ENCODE measurements around the gene DHDH. TPM values are rescaled to one million over a fixed set of nuclear protein-coding genes. Genes with fewer than 3 reads are reported as not detected.

Gene DHDH
- polyA plus RNA-seq, 12 donors = 0.14 to 0.68 (median 0.37) TPM; not detected in 3

DNA sequence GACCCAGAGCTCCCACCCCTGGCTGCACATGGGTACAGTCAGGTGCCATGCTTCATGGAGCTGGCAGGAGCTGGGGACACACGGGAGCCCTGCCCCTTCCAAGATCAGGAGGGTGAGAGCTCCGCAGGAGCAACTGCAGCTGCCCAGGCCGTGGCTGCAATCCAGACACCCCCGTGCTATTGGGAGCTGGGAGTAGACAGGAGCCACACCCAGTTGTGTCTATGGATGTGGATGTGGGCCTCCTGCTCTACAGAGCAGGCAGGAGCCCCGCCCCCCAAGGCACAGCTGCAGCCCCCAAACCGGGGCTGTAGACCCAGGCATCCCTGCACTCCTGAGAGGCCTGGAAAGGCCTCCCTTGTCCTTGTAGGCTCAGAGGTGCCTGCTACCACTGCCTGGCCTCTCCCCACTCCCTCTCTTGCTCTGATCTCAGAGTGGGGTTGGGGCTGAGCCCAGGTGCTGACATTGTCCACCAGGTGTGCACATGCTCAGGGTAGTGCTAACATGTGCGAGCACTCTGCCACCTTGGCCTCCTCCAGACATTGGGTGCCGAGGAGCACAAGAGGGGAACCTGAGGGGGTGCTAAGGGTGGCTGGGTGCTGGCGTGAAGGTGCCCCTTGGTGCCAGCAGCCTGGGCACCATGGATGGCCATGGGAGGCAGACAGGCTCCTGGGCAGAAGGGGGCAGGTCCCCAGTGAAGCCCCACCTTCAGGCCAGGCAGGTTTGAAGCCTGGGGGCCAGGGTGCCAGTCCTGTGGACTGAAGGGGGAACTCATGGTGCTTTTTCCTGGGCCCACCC lies 13.2 kb downstream of the DHDH start:
- no peak for DNase-seq

DNA sequence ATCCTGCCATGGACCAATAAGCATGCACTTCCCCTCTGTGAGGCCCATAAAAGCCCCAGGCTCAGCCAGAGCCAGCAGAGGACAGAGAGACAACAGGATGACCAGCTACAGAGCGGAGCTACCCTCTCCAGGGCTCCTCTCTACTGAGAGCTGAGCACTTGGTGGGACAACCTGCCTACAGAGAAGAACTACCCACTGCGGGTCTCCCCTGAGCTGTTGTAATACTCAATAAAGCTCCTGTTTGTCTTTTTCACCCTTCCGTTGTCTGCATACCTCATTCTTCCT lies 13.7 kb downstream of the DHDH start:
- no peak for DNase-seq

DNA sequence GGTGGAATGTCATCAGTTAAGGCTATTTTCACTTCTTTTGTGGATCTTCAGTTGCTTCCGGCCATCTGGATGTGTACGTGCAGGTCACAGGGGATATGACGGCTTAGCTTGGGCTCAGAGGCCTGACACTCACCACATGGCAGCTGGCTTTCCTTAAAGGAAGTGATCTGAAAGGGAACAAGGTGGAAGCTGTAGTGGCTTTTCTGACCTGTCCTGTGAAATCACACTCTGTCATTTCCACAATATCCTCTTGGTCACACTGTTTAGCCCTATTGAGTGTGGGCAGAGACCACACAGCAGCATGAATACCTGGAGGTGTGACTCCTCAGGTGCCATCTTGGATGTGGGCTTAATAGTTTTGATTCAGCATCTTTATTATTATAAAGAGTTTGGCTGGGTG lies 16.7 kb downstream of the DHDH start:
- DNase-seq = no peak

DNA sequence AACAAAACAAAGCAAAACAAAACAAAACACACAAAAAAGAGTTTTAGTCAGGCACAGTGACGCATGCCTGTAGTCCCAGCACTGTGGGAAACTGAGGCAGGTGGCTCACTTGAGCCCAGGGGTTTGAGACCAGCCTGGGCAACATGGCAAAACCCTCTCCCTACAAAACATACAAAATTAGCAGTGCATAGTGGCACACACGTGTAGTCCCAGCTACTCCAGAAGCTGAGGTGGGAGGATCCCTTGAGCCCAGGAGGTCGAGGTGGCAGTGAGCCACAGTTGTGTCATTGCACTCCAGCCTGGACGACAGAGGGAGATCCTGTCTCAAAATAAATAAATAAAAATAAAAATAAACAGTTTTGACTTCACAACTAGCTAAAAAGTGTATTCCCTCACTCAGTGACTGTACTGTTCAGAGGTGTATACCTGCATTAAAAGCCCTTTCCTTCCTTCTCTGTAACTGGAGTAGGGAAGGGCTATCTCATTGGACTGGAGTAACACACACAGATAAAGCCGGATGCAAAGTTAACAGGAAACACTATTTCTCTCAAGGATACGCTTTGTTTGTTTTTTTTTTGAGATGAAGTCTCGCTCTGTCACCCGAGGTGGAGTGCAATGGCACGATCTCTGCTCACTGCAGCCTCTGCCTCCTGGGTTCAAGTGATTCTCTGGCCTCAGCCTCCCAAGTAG lies 17.5 kb downstream of the DHDH start:
- no peak for DNase-seq

DNA sequence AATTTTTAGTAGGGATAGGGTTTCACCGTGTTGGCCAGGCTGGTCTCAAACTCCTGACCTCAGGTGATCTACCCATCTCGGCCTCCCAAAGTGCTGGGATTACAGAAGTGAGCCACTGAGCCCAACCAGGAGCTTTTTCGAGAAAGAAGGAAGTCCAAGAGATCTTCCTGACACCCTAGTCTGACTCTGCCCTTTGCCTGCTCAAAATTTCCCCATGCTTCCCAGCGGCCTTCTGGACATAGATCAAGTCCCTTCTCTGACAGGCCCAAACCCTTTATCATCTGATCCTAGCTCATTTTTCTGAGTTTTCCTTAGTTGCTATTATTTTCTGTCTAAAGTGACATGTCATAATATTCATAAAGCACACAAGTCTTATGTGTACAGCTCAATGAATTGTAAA lies 19.6 kb downstream of the DHDH start:
- DNase-seq = no peak

DNA sequence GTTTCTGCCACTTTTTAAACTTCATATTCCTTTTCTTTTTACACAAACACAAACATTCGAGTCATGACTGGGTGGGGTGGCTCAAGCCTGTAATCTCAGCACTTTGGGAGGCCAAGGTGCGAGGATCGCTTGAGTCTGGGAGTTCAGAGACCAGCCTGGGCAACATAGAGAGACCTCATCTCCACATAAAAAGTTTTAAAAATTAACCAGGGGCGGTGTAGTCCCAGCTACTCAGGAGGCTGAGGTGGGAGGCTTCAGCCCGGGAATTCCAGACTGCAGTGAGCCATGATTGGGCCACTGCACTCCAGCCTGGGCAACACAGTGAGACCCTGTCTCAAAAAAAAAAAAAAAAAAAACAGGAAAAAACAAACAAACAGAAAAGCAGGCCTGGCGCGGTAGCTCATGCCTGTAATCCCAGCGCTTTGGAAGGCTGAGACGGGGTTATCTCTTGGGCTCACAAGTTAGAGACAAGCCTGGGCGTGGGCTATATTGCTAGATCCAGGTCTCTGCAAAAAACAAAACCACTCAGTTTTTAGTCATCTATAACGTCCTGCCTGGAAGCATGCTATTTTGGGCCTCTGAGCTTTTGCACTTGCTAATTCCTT lies 20.6 kb downstream of the DHDH start:
- DNase-seq = no peak

DNA sequence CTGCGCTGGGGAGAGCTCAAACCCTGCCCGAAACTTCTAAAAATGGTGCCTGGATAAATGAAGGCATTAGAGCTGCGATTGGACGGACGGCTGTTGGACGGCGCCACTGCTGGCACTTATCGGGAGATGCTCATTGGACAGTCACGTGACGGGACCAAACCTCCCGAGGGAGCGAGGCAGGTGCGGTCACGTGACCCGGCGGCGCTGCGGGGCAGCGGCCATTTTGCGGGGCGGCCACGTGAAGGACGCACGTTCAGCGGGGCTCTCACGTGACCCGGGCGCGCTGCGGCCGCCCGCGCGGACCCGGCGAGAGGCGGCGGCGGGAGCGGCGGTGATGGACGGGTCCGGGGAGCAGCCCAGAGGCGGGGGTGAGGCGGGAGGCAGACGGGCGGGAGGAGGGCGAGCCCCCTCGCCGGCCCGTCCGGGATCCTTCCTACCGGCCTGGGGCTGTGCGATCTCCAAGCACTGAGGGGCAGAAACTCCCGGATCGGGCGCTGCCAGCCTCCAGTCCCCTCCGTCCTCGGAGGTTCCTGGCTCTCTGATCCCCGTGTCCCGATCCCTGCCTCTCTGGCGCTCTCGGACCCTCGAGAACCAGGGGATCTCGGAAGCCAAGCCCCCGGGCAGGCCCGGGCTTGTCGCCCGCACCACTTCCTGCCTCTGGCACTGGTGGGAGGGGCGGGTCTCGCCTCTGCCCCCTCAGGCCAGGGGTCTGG lies 21.3 kb downstream of the DHDH start, which contains the start of gene BAX:
Gene BAX (plus strand): TSS at position 281 of the 713 bp plus-strand sequence. CDS start 54 bp downstream, at position 335.
- peak; percentile 97 for DNase-seq

DNA sequence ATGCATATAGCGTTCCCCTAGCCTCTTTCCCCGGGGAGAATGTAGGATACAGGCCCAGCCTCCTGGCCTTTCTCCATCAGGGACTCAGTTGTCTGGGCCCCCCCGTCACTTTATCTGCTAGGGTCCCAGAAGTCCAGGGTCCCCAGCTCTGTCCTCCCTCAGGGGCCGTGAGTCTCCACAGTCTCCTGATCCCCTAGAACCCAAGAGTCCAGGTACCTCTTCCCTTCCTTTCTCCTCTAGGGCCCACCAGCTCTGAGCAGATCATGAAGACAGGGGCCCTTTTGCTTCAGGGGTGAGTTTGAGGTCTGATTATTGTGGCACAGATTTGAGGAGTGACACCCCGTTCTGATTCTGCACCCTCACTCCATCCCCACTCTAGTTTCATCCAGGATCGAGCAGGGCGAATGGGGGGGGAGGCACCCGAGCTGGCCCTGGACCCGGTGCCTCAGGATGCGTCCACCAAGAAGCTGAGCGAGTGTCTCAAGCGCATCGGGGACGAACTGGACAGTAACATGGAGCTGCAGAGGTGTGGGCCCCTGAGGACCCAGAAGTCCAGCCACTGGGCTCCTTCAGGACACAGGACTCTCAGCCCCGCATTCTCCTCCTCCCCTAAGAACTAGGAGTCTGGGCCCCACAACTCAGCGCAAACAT lies 21.9 kb downstream of the DHDH start:
- no peak for DNase-seq

DNA sequence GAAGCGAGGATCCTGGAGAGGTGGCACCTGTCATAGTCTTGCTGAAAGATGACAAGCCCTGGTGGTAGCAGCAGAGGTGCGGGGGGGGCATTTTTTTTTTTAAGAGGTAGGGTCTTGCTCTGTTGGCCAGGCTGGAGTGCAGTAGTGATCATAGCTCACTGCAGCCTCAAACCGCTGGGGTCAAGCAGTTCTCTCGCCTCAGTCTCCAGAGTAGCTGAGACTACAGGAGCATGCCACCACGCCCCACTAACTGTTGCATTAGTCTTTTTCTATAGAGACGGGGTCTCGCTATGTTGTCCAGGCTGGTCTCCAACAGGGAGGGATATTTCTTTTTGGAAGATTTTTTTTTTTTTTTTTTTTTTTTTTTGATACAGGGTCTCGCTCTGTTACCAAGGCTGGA lies 24.5 kb downstream of the DHDH start:
- DNase-seq = no peak

DNA sequence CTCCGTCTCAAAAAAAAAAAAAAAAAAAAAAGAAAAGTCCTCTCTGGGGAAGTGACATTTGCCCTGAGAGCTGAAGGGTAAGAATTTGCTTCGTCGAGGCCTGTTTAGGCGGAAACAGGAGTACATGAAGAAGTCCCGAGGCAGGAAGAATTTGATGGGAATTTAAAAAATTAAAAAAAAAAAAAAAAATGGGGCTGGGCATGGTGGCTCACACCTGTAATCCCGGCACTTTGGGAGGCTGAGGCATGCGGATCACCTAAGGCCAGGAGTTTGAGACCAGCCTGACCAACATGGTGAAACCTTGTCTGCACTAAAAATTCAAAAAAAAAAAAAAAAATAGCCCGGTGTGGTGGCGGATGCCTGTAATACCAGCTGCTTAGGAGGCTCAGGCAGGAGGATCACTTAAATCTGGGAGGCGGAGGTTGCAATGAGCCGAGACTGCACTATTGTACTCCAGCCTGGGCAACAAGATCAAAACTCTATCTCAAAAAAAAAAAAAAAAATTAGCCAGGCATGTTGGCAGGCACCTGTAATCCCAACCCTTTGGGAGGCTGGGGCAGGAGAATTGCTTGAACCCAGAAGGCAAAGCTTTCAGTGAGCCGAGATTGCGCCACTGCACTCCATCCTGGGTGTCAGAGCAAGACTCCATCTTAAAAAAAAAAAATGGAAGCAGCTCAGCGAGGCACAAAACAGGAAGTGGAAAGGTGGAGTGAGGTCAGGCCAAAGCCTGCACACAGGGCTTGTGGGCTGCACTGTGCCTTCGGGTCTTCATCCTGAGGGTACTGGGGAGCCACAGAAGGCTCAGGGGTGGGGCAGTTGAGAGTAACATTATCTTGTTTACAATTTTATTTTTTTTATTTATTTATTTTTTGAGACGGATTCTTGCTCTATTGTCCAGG lies 26.1 kb downstream of the DHDH start:
- no peak for DNase-seq

DNA sequence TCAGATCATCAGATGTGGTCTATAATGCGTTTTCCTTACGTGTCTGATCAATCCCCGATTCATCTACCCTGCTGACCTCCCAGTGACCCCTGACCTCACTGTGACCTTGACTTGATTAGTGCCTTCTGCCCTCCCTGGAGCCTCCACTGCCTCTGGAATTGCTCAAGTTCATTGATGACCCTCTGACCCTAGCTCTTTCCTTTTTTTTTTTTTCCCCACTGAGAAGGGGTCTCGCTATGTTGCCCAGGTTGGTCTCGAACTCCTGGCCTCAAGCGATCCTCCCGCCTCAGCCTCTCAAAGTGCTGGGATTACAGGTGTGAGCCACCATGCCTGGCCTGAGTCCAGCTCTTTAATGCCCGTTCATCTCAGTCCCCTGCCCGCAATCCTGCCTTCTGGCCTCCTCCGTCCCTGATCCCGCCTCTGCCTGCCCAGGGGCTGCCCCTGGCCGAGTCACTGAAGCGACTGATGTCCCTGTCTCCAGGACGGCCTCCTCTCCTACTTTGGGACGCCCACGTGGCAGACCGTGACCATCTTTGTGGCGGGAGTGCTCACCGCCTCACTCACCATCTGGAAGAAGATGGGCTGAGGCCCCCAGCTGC lies 27.7 kb downstream of the DHDH start:
- DNase-seq = no peak

DNA sequence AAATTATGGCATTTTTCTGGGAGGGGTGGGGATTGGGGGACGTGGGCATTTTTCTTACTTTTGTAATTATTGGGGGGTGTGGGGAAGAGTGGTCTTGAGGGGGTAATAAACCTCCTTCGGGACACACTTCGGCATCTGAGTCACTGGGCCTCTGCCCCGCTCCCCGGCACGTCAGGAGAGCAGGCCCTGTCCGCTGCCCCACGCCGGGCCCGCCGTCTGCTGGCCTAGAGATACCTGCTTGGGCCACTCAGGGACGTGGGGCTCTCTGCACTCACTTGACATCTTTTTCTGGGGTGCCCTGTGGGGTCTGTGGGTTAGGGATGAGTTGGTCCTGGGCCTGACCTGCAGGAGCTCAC lies 28.2 kb downstream of the DHDH start:
- no peak for DNase-seq

DNA sequence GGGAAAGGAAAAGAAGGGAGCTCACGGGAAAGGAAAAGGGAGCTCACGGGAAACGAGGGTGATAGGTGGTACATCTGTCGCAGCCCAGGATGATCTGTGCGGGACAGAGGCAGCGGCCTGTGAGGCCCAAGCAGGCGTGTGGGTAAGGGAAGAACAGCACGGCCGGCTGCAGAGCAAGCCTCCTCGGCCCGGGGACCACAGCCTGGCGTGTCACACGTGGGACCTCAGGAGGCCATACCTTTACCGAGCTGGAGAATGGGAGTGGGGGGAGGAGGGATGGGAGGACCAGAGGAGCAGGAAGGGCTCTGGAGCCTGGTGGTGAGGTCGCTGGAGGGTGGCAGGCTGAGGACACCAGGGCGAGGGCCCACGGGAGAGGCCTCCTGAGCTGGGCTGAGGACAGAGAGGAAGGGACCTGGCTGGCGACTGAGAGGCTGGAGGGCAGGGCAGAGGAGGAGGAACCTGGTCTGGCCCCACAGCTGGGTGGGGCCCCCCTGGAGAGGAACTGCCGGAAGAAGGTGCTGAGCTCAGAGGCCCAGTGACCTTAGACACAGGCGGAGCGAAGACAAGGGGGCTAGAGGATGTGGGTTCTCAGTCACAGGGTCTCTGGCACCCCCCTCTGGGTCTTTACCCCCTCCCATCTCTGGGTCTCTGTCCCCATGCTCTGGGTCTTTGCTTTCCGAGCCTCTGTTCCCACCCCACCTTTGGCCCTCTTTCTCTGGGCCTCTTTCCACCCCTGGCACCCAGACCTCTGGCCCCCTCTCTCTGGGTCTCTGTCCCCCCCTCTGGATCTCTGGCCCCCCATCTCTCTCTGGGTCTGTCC lies 28.7 kb downstream of the DHDH start:
- no peak for DNase-seq

DNA sequence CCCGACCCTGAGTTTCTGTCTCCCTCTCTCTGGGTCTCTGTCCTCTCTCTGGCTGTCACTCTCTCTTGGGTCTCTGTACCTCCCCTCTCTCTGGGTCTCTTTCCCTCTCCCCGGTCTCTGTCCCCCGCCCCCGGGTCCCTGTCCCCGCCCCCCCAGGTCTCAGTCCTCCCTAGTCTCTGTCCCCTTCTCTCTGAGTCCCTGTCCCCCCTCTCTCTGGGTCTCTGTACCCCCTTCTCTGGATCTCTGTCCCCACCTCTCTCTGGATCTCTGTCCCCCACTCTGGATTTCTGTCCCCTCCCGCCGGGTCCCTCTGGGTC lies 29.3 kb downstream of the DHDH start:
- DNase-seq = no peak

DNA sequence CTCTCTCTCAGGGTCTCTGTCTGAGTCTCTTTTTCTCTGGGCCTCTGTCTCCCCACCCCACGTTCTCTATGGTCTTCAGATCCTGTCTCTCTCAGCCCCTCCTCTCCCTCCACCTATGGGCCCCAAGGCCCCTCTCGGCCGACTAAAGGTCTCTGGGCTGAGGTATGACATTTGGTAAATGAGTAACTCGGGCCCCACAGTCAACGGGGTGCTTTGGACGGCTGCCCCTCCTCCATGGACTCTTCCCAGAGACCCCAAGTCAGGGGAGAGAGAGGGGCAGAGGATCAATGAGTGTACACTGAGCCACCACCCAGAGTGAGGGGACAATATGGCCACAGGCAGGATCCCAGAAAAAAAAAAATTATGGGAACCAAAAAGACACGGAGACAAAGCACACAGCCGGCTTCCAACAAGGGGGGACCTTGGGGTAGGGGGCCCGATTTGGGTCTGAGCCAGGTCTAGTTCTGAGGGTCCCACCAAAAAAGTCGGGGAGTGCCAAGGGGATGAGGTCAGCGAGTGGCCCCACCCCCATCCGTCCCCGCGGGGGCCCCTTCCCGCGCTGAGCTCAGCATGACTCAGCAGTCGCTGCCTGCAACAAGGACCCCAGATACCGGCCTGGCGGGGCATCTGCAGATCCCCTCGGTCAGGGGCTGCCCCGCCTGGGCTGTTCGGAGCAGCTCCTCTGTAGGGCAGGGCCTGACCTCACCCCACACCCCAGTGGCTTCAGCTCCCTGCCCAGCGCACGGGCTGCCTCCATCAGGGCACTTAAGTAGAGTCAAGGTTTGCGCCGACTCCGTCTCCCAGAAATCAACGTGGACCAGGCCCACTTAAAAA lies 30.1 kb downstream of the DHDH start:
- peak; percentile 78 for DNase-seq

DNA sequence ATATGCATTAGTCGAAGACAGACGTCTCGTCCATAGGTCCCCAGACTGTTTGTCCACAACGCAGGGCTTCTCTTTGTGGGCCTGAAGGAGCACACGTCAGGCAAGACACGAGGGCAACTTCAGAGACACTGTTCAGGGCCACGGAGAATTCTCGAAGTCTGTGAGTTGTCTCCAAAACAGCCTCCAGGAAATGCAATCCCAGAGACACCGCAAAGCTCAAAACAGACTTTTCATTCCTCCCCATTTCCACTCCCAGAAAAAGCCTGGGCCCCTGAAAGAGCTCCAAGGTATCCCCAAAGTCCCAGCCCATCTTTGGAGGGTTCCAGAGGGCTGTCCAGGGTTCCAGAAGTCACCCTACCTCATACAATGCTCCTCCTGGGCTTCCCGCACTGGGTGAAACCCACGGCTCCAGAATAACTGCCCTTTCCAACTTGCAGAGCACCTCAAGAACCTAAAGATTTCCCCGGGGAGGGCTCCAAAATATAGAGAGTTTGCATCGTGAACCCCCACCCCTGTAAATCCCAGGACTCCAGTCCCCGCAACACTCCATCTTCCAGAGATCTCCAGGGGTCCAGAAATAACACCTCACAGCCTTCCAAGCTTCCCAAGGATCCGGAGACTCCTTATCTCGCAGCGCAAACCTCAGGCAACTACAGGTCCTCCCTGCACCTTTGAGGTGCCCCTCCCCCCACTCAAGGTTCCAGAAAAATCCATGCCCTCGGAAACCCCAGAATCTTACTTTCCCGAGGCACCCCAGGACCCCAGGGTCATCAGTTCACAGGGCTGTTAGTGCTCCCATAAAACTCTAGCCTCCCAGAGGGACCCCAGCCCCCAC lies 30.9 kb downstream of the DHDH start:
- DNase-seq = no peak

DNA sequence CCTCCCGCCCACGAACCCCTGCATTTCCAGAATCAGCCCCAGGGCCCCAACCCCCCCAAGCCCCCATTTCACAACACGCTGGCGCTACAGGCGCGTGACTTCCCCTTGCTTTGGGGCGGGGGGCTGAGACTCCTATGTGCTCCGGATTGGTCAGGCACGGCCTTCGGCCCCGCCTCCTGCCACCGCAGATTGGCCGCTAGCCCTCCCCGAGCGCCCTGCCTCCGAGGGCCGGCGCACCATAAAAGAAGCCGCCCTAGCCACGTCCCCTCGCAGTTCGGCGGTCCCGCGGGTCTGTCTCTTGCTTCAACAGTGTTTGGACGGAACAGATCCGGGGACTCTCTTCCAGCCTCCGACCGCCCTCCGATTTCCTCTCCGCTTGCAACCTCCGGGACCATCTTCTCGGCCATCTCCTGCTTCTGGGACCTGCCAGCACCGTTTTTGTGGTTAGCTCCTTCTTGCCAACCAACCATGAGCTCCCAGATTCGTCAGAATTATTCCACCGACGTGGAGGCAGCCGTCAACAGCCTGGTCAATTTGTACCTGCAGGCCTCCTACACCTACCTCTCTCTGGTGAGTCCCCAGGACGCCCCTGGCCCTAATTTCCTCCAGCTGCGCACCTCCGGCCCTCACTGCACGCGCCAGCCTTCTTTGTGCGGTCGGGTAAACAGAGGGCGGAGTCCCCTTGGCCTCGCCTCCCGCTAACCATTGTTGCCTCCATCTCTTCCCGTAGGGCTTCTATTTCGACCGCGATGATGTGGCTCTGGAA lies 31.7 kb downstream of the DHDH start, which contains the start of gene FTL:
Gene FTL (plus strand): TSS at position 270 of the 766 bp plus-strand sequence. CDS start 199 bp downstream, at position 469.
- DNase-seq = peak; percentile 97

Measured in muscle of arm (tissue), 12 donors.